C4-2B (cell line): ENCODE measurements around the gene SP2.

Experiments
- H3K27ac ChIP-seq: fragments of 450-650 bp; 2 replicates; pipeline ENCODE4 v1.5.1; 2017
- ZFX ChIP-seq: fragments of 450-650 bp; IDR thresholded peaks from 2 replicates; pipeline ENCODE4 v1.6.1; 2017
- TF ChIP-seq, protein P1 (sequence below): fragments of 450-650 bp; conservative IDR thresholded peaks from 2 replicates; pipeline ENCODE4 v1.5.1; 2017; ENCODE audit warnings: mild to moderate bottlenecking

Gene SP2

DNA sequence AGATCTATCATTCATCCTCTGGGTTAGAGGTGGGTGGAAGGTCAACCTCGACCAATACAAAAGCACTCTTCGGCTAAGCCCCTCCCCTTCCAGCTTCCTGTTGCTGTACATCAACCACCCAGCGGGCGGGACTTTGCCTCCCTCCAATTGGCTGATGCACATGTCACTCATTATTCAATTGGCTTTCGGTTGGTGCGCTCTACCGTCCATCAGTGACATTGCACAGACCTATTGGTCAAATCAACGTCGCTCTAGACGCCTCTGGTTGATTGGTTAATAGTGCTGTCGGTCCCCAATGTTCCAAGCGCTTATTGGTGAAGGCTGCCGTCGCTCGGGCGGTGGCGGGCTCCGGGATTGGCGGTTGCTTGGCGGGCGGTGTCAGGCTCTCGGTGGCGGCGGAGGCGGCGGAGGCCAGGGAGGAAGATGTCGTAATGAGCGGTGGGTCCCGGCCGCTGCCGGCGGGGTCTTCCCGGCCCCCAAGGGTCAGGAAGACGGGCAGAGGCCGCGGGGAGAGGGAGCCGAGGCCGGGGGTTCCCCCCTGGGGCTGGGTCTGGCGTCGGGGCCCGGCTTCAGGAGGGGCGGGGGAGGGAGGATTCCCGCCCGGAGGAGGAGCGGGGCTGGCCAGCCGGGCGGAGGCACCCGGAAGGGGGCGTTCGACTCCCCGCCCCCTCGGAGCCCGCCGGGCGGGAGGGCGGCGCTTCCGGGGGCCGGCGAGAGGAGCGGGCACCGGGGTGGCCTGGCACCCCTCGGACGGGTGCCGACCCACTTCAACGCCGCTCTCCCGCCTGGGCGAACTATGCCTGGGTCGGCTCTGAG is at the start of gene SP2:
Gene SP2, plus strand, starts transcription at position 381 of the 816 bp plus-strand sequence. Its CDS starts 51 bp downstream, at position 432.
- peak within 1 kb of the TSS; percentile 91 for H3K27ac ChIP-seq

GRCh38 chr17:47846716-47847340 is 49.2 kb upstream of the SP2 start:
- no peak overlapping the region for H3K27ac ChIP-seq

More for the DNA sequence above, at the start of gene SP2:
- TF ChIP-seq, protein P1, sequence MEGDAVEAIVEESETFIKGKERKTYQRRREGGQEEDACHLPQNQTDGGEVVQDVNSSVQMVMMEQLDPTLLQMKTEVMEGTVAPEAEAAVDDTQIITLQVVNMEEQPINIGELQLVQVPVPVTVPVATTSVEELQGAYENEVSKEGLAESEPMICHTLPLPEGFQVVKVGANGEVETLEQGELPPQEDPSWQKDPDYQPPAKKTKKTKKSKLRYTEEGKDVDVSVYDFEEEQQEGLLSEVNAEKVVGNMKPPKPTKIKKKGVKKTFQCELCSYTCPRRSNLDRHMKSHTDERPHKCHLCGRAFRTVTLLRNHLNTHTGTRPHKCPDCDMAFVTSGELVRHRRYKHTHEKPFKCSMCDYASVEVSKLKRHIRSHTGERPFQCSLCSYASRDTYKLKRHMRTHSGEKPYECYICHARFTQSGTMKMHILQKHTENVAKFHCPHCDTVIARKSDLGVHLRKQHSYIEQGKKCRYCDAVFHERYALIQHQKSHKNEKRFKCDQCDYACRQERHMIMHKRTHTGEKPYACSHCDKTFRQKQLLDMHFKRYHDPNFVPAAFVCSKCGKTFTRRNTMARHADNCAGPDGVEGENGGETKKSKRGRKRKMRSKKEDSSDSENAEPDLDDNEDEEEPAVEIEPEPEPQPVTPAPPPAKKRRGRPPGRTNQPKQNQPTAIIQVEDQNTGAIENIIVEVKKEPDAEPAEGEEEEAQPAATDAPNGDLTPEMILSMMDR: no peak
- peak; percentile 61; the same call in 1 of the 2 replicates for TF ChIP-seq ZFX

GRCh38 chr17:47847341-47848197 is 48.5 kb upstream of the SP2 start:
- H3K27ac ChIP-seq: no peak overlapping the region
- no peak for TF ChIP-seq ZFX
- TF ChIP-seq, protein P1: peak; percentile 73

More at GRCh38 chr17:47846716-47847340, 49.2 kb upstream of the SP2 start:
- no peak for TF ChIP-seq ZFX
- TF ChIP-seq, protein P1: no peak

- H3K27ac ChIP-seq: no peak overlapping the region
- TF ChIP-seq, protein P1: no peak; the same call in 1 of the 2 replicates
- TF ChIP-seq ZFX: no peak
These were observed 47.9 kb upstream of the SP2 start for GRCh38 chr17:47848198-47848513.

- no peak for TF ChIP-seq ZFX
- TF ChIP-seq, protein P1: no peak
- H3K27ac ChIP-seq: peak overlapping the region; percentile 82
These were observed 45.7 kb upstream of the SP2 start for GRCh38 chr17:47850373-47850691.

GRCh38 chr17:47850692-47851573 is 45.1 kb upstream of the SP2 start, which contains the start of gene SP6:
Gene SP6 (minus strand): TSS chr17:47851163. CDS start chr17:47848429, 2,734 bp downstream.
- peak within 1 kb of the TSS; percentile 82 for H3K27ac ChIP-seq
- peak; percentile 62; the same call in 1 of the 2 replicates for TF ChIP-seq ZFX
- TF ChIP-seq, protein P1: peak; percentile 49
